C4-2B (cell line): Measurements from ENCODE around the gene EWSR1.

Source experiments
- H3K27ac ChIP-seq: fragments of 450-650 bp; 2 replicates; pipeline ENCODE4 v1.5.1; 2017
- ZFX ChIP-seq: fragments of 450-650 bp; IDR thresholded peaks from 2 replicates; pipeline ENCODE4 v1.6.1; 2017
- TF ChIP-seq, protein P1 (sequence below): fragments of 450-650 bp; conservative IDR thresholded peaks from 2 replicates; pipeline ENCODE4 v1.5.1; 2017; ENCODE audit warnings: mild to moderate bottlenecking

EWSR1 gene

GRCh38 chr22:29284196-29284595 is 16.1 kb downstream of the EWSR1 start:
- H3K27ac ChIP-seq, result no peak overlapping the region
- TF ChIP-seq, protein P1, sequence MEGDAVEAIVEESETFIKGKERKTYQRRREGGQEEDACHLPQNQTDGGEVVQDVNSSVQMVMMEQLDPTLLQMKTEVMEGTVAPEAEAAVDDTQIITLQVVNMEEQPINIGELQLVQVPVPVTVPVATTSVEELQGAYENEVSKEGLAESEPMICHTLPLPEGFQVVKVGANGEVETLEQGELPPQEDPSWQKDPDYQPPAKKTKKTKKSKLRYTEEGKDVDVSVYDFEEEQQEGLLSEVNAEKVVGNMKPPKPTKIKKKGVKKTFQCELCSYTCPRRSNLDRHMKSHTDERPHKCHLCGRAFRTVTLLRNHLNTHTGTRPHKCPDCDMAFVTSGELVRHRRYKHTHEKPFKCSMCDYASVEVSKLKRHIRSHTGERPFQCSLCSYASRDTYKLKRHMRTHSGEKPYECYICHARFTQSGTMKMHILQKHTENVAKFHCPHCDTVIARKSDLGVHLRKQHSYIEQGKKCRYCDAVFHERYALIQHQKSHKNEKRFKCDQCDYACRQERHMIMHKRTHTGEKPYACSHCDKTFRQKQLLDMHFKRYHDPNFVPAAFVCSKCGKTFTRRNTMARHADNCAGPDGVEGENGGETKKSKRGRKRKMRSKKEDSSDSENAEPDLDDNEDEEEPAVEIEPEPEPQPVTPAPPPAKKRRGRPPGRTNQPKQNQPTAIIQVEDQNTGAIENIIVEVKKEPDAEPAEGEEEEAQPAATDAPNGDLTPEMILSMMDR, result no peak
- no peak for TF ChIP-seq ZFX

- H3K27ac ChIP-seq, result no peak overlapping the region
- TF ChIP-seq, protein P1, result no peak
- TF ChIP-seq ZFX, result no peak
Observed at GRCh38 chr22:29288837-29289236, 20.8 kb downstream of the EWSR1 start.

- TF ChIP-seq, protein P1, result no peak
- TF ChIP-seq ZFX, result no peak
- no peak overlapping the region for H3K27ac ChIP-seq
Observed at GRCh38 chr22:29290061-29290460, 22.0 kb downstream of the EWSR1 start.

DNA sequence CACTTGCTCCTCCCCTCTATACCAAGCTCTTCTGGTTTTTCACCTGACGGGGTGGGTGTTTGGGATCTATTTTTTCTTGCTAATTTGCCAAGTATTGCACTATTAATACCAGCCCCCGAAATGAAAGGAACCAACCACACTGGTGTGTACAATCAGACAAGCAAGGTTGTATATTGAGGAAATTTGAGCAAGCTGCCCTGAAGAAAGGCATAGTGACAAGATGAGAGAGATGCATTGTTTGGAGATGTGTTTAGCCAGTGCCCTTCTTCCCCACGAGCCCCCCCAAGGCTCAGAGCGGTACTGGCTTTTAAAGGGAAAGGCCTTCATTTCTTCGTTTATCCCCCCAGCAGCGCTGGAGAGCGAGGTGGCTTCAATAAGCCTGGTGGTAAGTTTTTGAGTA is 23.1 kb downstream of the EWSR1 start:
- no peak for TF ChIP-seq ZFX
- TF ChIP-seq, protein P1, result no peak

GRCh38 chr22:29292379-29292778 is 24.3 kb downstream of the EWSR1 start:
- TF ChIP-seq ZFX, result no peak
- TF ChIP-seq, protein P1, result no peak
- no peak overlapping the region for H3K27ac ChIP-seq

More for the DNA sequence above, 23.1 kb downstream of the EWSR1 start:
- H3K27ac ChIP-seq, result no peak overlapping the region

DNA sequence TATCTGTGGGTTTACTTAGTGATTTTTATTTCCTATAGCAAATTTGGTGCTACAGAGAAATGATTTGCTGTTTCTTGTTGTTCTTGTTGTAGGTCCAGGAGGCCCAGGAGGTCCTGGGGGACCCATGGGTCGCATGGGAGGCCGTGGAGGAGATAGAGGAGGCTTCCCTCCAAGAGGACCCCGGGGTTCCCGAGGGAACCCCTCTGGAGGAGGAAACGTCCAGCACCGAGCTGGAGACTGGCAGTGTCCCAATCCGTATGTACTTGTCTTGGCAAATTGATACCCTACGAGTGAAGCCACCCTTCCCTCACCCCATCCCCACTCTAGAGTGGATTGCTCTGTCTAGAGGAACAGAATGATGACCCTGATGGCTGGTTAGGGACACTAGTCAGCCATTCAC is 30.6 kb downstream of the EWSR1 start:
- TF ChIP-seq, protein P1, result no peak
- TF ChIP-seq ZFX, result no peak
- H3K27ac ChIP-seq, result no peak overlapping the region

DNA sequence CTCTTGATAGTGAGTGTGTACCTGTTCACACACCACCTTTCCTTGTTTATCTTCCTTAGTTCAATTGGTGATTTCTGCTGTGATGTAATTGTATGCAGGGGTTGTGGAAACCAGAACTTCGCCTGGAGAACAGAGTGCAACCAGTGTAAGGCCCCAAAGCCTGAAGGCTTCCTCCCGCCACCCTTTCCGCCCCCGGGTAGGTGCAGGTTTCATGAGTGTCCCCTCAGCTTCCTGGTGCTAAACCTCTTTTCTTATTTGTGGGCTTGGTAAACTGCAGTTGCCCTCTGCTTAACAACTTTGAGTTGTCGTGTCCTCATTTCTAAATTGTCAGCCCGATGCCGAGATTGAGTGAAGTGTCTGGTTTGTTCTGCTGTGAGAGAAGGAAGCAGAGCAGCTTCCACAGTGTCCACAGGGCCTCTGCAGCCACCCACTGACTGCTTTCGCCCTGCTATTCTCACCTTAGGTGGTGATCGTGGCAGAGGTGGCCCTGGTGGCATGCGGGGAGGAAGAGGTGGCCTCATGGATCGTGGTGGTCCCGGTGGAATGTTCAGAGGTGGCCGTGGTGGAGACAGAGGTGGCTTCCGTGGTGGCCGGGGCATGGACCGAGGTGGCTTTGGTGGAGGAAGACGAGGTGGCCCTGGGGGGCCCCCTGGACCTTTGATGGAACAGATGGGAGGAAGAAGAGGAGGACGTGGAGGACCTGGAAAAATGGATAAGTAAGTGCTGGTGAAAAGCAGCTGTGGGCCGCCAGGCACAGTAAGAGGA is 31.2 kb downstream of the EWSR1 start:
- H3K27ac ChIP-seq, result no peak overlapping the region
- no peak for TF ChIP-seq ZFX
- TF ChIP-seq, protein P1, result no peak
